ENCODE results near the gene E2F8.
A peak's percentile ranks its signal among the peaks of the same experiment; 100 is the strongest.

Gene E2F8

DNA sequence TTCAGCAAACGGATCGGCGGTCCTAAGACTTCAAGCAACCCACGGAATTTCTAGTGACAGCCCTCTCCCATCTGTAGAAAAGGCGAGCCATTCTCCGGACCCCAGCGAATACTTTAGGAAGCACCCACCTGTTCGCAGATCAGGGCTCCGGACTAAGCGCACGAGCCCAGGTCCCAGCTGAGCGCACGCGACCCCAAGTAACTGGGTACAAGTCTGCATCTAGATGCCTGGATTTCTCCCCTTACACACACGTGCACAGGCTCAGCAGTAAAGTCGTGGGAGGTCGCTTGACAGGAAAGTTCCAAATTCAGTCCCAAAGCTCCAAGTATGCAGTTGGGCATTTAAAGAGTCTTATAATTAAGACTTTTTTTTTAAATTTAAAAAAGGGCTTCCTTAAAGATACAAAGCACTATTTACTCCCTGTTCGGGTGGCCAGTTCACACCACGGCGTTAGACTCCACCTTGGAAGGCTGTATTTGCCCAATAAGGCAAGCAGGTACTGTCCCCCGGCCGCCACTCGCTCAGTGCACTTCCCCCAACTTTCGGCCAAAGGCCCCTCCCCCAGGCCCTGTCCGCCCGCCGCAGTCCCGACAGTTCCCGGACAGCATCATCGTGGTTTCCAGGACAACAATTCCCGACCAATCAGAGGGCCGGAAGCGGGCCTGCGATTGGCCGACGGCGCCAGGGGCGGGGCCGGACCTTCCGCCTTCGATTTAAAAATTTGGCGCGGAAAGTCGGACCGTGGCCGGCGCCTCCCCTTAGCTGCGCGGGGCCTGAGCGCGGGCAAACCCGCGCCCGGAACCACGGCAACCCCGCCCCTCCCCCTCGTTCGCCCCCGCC lies at the start of gene E2F8:
Gene E2F8 (minus strand): TSS at position 526 of the 840 bp plus-strand sequence. CDS start 824 bp downstream, outside the sequence.
- Histone ChIP-seq H3K27ac (ENCODE audit: low read depth, low read length) (peak within 1 kb of the TSS; percentile 84), H3K4me3 (ENCODE audit: low read length) (peak within 1 kb of the TSS; percentile 94), H3K27me3 (ENCODE audit: control insufficient read depth, low read length) (no peaks in the 10 kb centered on the region), H3K4me1 (ENCODE audit: control insufficient read depth, low read length) (peaks cover 43% of the 10 kb centered on the region), H3K9me2 (replicated peaks; ENCODE audit: control insufficient read depth, low read length) (no peaks in the 10 kb centered on the region), H3F3A (ENCODE audit: control insufficient read depth, insufficient read depth) (peaks cover 10% of the 10 kb centered on the region), H3K79me2 (ENCODE audit: control insufficient read depth, low read length) (peaks cover 62% of the 10 kb centered on the region), H4K20me1 (ENCODE audit: control insufficient read depth, insufficient read depth, low read depth, low read length) (no peaks in the 10 kb centered on the region), H3K4me2 (ENCODE audit: low read length) (peak within 1 kb of the TSS; percentile 86), H3K9me3 (ENCODE audit: control insufficient read depth, insufficient read depth, low read length) (no peaks in the 10 kb centered on the region), H3K36me3 (ENCODE audit: control insufficient read depth, low read length) (peaks cover 52% of the 10 kb centered on the region)
- TF ChIP-seq, protein P1, sequence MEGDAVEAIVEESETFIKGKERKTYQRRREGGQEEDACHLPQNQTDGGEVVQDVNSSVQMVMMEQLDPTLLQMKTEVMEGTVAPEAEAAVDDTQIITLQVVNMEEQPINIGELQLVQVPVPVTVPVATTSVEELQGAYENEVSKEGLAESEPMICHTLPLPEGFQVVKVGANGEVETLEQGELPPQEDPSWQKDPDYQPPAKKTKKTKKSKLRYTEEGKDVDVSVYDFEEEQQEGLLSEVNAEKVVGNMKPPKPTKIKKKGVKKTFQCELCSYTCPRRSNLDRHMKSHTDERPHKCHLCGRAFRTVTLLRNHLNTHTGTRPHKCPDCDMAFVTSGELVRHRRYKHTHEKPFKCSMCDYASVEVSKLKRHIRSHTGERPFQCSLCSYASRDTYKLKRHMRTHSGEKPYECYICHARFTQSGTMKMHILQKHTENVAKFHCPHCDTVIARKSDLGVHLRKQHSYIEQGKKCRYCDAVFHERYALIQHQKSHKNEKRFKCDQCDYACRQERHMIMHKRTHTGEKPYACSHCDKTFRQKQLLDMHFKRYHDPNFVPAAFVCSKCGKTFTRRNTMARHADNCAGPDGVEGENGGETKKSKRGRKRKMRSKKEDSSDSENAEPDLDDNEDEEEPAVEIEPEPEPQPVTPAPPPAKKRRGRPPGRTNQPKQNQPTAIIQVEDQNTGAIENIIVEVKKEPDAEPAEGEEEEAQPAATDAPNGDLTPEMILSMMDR (IDR thresholded peaks at IDR 0.05; ENCODE audit: low read depth, low read length, poor library complexity, severe bottlenecking): no peak
- no peak for TF ChIP-seq EZH2phosphoT487 (IDR thresholded peaks at IDR 0.05; ENCODE audit: borderline replicate concordance, low read length)

DNA sequence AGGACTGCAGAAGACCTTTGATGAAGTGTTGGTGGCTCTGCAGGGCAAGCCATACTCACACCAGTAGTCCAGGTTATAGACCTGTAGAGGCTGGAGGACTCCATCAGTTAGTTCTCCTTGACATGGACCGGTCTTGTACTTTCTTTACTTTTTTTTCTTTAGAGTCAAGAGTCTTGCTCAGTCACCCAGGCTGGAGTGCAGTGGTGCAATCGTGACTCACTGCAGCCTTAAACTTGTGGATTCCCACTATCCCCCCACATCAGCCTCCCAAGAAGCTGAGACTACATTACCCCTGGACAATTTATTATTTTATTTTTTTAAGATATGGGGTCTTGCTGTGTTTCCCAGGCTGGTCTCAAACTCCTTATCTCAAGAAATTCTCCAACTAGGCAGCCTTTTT lies 49.6 kb upstream of the E2F8 start:
- Histone ChIP-seq H3K9me3 (ENCODE audit: control insufficient read depth, insufficient read depth, low read length) (no peaks in the 10 kb centered on the region), H3K27ac (ENCODE audit: low read depth, low read length) (no peak overlapping the region), H3K4me3 (ENCODE audit: low read length) (no peak overlapping the region), H3F3A (ENCODE audit: control insufficient read depth, insufficient read depth) (no peaks in the 10 kb centered on the region), H3K27me3 (ENCODE audit: control insufficient read depth, low read length) (no peaks in the 10 kb centered on the region), H3K4me1 (ENCODE audit: control insufficient read depth, low read length) (no peaks in the 10 kb centered on the region), H3K36me3 (ENCODE audit: control insufficient read depth, low read length) (no peaks in the 10 kb centered on the region), H3K79me2 (ENCODE audit: control insufficient read depth, low read length) (no peaks in the 10 kb centered on the region), H4K20me1 (ENCODE audit: control insufficient read depth, insufficient read depth, low read depth, low read length) (no peaks in the 10 kb centered on the region), H3K9me2 (replicated peaks; ENCODE audit: control insufficient read depth, low read length) (no peaks in the 10 kb centered on the region), H3K4me2 (ENCODE audit: low read length) (no peak overlapping the region)
- TF ChIP-seq EZH2phosphoT487 (IDR thresholded peaks at IDR 0.05; ENCODE audit: borderline replicate concordance, low read length): no peak
- TF ChIP-seq, protein P1 (IDR thresholded peaks at IDR 0.05; ENCODE audit: low read depth, low read length, poor library complexity, severe bottlenecking): no peak

DNA sequence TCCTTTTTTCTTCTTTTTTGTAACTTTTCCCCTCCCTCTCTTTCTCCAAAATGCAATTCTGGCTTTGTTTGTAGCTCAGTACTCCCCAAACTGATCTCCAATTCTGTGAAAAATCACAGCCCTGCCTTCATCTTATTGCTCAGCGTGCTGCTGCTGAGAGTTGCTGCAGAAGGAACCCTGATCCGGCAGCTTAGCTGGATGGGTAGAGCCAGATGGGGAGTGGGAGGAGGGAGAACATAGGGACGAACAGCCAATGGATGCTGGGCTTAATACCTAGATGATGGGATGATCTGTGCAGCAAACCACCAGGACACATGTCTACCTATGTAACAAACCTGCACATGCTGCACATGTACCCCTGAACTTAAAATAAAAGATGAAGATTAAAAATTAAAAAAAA lies 47.5 kb upstream of the E2F8 start:
- Histone ChIP-seq H3K79me2 (ENCODE audit: control insufficient read depth, low read length) (no peaks in the 10 kb centered on the region), H3K9me3 (ENCODE audit: control insufficient read depth, insufficient read depth, low read length) (no peaks in the 10 kb centered on the region), H3K4me2 (ENCODE audit: low read length) (no peak overlapping the region), H4K20me1 (ENCODE audit: control insufficient read depth, insufficient read depth, low read depth, low read length) (no peaks in the 10 kb centered on the region), H3K4me1 (ENCODE audit: control insufficient read depth, low read length) (0 out of 2 replicates have a peak, but pooled peaks cover 4% of the 10 kb centered on the region), H3K27ac (ENCODE audit: low read depth, low read length) (no peak overlapping the region), H3K27me3 (ENCODE audit: control insufficient read depth, low read length) (no peaks in the 10 kb centered on the region), H3K4me3 (ENCODE audit: low read length) (no peak overlapping the region), H3F3A (ENCODE audit: control insufficient read depth, insufficient read depth) (no peaks in the 10 kb centered on the region), H3K36me3 (ENCODE audit: control insufficient read depth, low read length) (no peaks in the 10 kb centered on the region), H3K9me2 (replicated peaks; ENCODE audit: control insufficient read depth, low read length) (no peaks in the 10 kb centered on the region)
- TF ChIP-seq EZH2phosphoT487 (IDR thresholded peaks at IDR 0.05; ENCODE audit: borderline replicate concordance, low read length): no peak
- TF ChIP-seq, protein P1 (IDR thresholded peaks at IDR 0.05; ENCODE audit: low read depth, low read length, poor library complexity, severe bottlenecking): no peak
